22Rv1 (cell line): Measurements from ENCODE around the gene NANOS3.
"Not testable (repeated sequence)": the region's sequence is repeated elsewhere in the genome, so short reads cannot be mapped to it uniquely, and the experiment has no call there.

Experiments
- H3K27ac ChIP-seq: fragments of 450-650 bp; 2 replicates; pipeline ENCODE4 v1.5.1; 2017
- ZFX ChIP-seq: fragments of 450-650 bp; IDR thresholded peaks from 2 replicates; pipeline ENCODE4 v1.6.1; 2017; ENCODE audit warnings: antibody characterized with exemption, borderline replicate concordance
- TF ChIP-seq, protein P1 (sequence below): fragments of 450-650 bp; IDR thresholded peaks from 2 replicates; pipeline ENCODE4 v1.5.1; 2017; ENCODE audit warnings: mild to moderate bottlenecking

The NANOS3 gene

DNA sequence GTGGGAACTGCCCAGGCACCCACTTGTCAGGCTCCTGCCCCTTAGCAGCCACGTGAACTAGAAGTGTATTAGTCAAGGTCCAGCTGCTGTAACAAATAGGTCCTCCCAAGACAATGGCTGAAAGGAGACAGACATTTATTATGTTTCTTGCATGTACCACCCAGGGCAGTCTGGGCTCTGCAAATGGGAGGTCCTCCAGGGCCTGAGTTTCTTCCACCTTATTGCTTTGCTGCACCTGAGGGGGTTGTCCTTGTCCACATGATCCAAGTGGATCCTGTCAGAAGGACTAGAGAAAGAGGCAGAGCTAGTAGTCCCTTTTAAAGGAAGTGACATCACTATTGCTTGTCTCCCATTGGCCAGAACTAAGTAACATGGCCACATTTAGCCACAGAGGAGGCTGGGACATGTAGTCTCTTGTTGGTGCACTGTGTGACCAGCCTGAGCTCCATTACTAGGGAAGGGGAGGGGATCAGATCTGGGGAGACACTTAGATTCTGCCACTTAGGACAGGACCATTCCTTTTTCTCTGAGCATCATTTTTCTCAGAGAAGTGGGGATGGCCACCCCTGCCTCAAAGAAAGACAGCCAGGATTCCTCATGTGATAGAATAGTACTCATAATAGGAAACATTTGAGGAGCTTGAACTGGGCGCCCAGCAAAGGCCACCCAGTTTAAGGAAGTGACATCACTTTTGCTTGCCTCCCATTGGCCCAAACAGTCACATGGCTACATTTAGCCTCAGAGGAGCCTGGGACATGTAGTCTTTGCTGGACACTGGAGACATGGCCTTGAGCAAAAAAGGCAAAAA, 44.2 kb downstream of the NANOS3 start:
- no peak overlapping the region for H3K27ac ChIP-seq
- TF ChIP-seq, protein P1, sequence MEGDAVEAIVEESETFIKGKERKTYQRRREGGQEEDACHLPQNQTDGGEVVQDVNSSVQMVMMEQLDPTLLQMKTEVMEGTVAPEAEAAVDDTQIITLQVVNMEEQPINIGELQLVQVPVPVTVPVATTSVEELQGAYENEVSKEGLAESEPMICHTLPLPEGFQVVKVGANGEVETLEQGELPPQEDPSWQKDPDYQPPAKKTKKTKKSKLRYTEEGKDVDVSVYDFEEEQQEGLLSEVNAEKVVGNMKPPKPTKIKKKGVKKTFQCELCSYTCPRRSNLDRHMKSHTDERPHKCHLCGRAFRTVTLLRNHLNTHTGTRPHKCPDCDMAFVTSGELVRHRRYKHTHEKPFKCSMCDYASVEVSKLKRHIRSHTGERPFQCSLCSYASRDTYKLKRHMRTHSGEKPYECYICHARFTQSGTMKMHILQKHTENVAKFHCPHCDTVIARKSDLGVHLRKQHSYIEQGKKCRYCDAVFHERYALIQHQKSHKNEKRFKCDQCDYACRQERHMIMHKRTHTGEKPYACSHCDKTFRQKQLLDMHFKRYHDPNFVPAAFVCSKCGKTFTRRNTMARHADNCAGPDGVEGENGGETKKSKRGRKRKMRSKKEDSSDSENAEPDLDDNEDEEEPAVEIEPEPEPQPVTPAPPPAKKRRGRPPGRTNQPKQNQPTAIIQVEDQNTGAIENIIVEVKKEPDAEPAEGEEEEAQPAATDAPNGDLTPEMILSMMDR = no peak
- TF ChIP-seq ZFX = no peak

DNA sequence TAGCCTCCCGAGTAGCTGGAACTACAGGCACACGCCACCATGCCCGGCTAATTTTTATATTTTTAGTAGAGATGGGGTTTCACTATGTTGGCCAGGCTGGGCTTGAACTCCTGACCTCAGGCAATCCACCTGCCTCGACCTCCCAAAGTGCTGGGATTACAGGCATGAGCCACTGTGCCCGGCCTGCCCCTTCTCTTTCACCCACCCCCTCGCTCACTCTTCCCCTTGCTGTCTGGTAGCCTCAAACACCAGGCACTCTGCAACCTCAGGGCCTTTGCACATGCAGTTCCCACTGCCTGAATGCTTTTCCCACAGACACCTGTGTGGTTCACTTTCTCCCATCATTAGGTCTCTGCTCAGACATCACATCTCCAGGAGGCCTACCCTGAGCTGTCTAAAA, 45.2 kb downstream of the NANOS3 start:
- not testable (repeated sequence) for H3K27ac ChIP-seq

DNA sequence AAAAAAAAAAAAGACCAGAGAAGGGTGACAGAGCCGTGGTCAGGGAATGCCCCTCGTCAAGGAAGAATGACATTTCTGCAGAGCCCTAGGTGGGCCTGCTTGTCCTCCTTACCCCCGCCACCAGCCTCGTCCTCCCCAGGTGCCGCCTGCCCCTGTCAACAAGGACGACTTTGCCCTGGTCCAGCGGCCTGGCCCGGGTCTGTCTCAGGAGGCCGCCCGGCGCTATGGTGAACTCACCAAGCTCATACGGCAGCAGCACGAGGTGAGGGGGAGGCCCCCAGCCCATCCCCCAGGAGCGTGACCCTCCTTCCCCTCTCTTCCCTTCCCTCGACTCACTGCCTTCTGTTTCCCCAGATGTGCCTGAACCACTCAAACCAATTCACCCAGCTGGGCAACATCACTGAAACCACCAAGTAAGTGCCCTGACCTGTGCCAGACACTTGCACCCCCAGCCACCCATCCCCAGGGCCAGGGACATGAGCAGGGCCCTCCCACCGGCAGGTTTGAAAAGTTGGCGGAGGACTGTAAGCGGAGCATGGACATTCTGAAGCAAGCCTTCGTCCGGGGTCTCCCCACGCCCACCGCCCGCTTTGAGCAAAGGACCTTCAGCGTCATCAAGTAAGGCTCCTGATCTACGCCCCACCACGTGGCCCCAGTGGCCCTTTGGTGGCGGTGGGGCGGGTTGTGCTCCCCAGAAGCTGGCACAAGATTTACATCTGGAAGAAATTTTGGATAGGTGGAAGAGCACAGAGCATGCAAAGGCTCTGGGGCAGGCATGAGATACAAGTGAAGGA, 46.5 kb downstream of the NANOS3 start:
- no peak for TF ChIP-seq ZFX
- TF ChIP-seq, protein P1 = no peak
- H3K27ac ChIP-seq = no peak overlapping the region

DNA sequence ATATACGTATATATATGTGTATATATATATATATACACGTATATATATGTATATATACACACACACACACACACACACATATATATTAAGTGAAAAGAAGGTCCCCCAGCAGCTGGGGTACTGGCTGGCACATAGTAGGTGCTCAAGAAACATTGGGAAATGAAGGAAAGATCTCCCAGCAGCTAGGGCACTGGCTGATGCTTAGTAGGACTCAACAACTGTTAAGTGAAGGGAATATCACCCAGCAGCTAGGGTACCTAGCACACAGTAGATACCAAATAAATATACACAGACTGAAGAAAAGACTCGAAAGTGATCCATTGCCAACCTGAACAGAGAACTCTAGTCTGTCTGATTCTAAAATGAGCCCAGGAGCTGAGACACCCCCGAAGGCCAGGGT, 49.1 kb downstream of the NANOS3 start:
- no peak for TF ChIP-seq ZFX
- TF ChIP-seq, protein P1 = no peak
- H3K27ac ChIP-seq = no peak overlapping the region

DNA sequence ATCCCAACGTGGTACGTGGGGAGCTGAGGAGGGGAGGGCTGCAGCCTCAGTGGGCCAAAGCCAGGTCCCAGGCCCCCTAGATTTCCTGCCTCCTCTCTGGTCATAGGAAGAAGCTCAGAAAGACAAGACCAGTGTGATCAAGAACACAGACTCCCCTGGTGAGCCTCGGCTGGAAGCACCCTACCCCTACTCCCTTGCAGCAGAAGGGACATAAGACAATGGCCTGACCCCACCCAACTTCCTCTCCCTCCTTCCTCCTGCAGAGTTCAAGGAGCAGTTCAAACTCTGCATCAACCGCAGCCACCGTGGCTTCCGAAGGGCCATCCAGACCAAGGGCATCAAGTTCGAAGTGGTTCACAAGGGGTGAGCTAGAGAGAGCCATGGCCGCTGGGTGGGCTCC, 49.8 kb downstream of the NANOS3 start:
- no peak overlapping the region for H3K27ac ChIP-seq
- TF ChIP-seq, protein P1 = no peak
- no peak for TF ChIP-seq ZFX

DNA sequence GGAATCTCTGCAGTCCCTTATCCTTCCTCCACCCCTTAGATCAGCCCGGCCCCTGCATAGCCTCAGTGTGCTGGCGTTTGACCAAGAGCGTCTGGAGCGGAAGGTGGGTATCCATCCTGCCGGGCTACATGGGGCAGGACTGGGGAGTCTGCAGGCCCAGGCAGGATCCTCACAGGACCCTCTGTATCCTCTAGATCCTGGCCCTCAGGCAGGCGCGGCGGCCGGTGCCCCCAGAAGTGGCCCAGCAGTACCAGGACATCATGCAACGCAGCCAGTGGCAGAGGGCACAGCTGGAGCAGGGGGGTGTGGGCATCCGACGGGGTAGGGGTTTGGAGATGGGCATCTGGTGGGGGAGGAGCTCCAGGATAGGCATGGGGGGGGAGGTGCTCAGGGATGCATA, 52.4 kb downstream of the NANOS3 start:
- H3K27ac ChIP-seq = no peak overlapping the region
- TF ChIP-seq, protein P1 = no peak
- TF ChIP-seq ZFX = no peak

DNA sequence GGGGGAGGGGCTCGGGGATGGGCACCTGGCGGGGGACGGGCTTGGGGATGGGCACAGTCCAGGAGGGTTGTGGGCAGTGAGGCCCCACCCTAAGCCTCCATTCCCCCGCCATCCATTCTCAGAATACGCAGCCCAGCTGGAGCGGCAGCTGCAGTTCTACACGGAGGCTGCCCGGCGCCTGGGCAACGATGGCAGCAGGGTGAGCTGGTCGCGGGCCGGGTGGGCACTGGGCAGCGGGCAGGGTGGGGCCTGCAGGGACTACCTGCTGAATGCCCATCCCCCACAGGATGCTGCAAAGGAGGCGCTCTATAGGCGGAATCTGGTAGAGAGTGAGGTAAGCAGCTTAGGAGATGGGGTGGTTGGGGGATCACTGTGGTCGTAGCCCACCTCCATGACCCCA, 53.0 kb downstream of the NANOS3 start:
- no peak overlapping the region for H3K27ac ChIP-seq
- TF ChIP-seq, protein P1 = no peak
- no peak for TF ChIP-seq ZFX
